Parathyroid adenoma (tissue), 2 donors: ENCODE data around the gene SPRR1B.

Experiments
- H2AFZ ChIP-seq: fragments of 300-600 bp; sonication (generic); one replicate; pipeline ENCODE4 v1.7.0; 2017; ENCODE audit warnings: antibody characterized with exemption, mild to moderate bottlenecking
- H3K27ac ChIP-seq: fragments of 300-600 bp; sonication (generic); one replicate; pipeline ENCODE4 v1.7.0; 2017
- H3K27me3 ChIP-seq: fragments of 300-600 bp; sonication (generic); one replicate; pipeline ENCODE4 v1.7.0; 2017; ENCODE audit warnings: low read length; ENCODE audit not compliant: control insufficient read depth, insufficient read depth
- H3K36me3 ChIP-seq: fragments of 300-600 bp; sonication (generic); one replicate; pipeline ENCODE4 v1.7.0; 2017; ENCODE audit warnings: low read length; ENCODE audit not compliant: control insufficient read depth, insufficient read depth
- H3K4me1 ChIP-seq: fragments of 300-600 bp; sonication (generic); one replicate; pipeline ENCODE4 v1.7.0; 2017; ENCODE audit warnings: control low read depth
- H3K4me2 ChIP-seq: fragments of 300-600 bp; sonication (generic); one replicate; pipeline ENCODE4 v1.7.0; 2017; ENCODE audit warnings: low read length
- H3K4me3 ChIP-seq: fragments of 300-600 bp; sonication (generic); one replicate; pipeline ENCODE4 v1.7.0; 2017; ENCODE audit warnings: low read depth, low read length
- H3K79me2 ChIP-seq: fragments of 300-600 bp; sonication (generic); one replicate; pipeline ENCODE4 v1.7.0; 2017; ENCODE audit warnings: control low read depth
- H3K9ac ChIP-seq: fragments of 300-600 bp; sonication (generic); one replicate; pipeline ENCODE4 v1.7.0; 2017; ENCODE audit warnings: mild to moderate bottlenecking
- H3K9me3 ChIP-seq: fragments of 300-600 bp; sonication (generic); one replicate; pipeline ENCODE4 v1.7.0; 2017; ENCODE audit warnings: low read length; ENCODE audit not compliant: control insufficient read depth
- CTCF ChIP-seq: fragments of 300-600 bp; sonication (generic); IDR thresholded peaks from one replicate; pipeline ENCODE4 v1.7.0; 2017; ENCODE audit warnings: antibody characterized with exemption, mild to moderate bottlenecking
- donor health status: primary hyperparathyroidism.

The SPRR1B gene

DNA sequence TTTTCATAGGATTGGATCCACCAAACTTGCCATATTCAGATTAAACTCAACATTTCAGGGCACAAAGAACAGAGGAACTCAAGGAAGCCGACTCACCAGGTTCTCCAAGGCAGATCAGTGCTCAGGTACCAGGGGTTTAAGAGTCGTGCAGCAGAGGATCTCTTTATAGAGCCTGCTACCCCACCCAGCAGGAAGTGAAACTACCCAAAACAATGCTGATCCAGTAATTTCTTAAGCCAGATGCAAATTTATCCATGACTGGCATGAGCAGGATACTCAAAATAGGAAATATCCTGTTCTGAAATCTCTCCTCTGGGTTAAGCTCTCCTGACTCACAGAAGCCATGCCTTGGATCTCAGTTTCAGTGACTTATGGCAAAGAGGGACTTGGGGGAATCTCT, 26.4 kb downstream of the SPRR1B start, which contains the start of gene SPRR2A:
Gene SPRR2A, minus strand, starts transcription at position 138 of the 400 bp plus-strand sequence. CDS start 777 bp downstream, outside the sequence.
- Histone ChIP-seq H2AFZ (no peak within 1 kb of the TSS), H3K27ac (no peak within 1 kb of the TSS), H3K4me3 (no peak within 1 kb of the TSS), H3K9ac (no peak within 1 kb of the TSS), H3K27me3 (no peaks in the 10 kb centered on the region), H3K4me1 (no peaks in the 10 kb centered on the region), H3K9me3 (no peaks in the 10 kb centered on the region), H3K4me2 (no peak within 1 kb of the TSS), H3K79me2 (no peaks in the 10 kb centered on the region), H3K36me3 (no peaks in the 10 kb centered on the region)
- no peak for TF ChIP-seq CTCF

- Histone ChIP-seq H3K4me1 (no peaks in the 10 kb centered on the region), H2AFZ (no peak overlapping the region), H3K4me3 (no peak overlapping the region), H3K27me3 (no peaks in the 10 kb centered on the region), H3K4me2 (no peak overlapping the region), H3K9me3 (no peaks in the 10 kb centered on the region), H3K9ac (no peak overlapping the region), H3K27ac (no peak overlapping the region), H3K79me2 (no peaks in the 10 kb centered on the region), H3K36me3 (no peaks in the 10 kb centered on the region)
- no peak for TF ChIP-seq CTCF
These were observed 27.2 kb downstream of the SPRR1B start for GRCh38 chr1:153058154-153058553.

- Histone ChIP-seq H2AFZ (no peak overlapping the region), H3K79me2 (no peaks in the 10 kb centered on the region), H3K27me3 (no peaks in the 10 kb centered on the region), H3K4me1 (no peaks in the 10 kb centered on the region), H3K9me3 (no peaks in the 10 kb centered on the region), H3K9ac (no peak overlapping the region), H3K27ac (no peak overlapping the region), H3K36me3 (no peaks in the 10 kb centered on the region), H3K4me3 (no peak overlapping the region), H3K4me2 (no peak overlapping the region)
- TF ChIP-seq CTCF, result no peak
These were observed 28.1 kb downstream of the SPRR1B start for GRCh38 chr1:153058826-153059784.

- Histone ChIP-seq H3K4me1 (no peaks in the 10 kb centered on the region), H3K27ac (no peak overlapping the region), H3K9me3 (no peaks in the 10 kb centered on the region), H2AFZ (no peak overlapping the region), H3K36me3 (no peaks in the 10 kb centered on the region), H3K4me3 (no peak overlapping the region), H3K27me3 (no peaks in the 10 kb centered on the region), H3K79me2 (no peaks in the 10 kb centered on the region), H3K4me2 (no peak overlapping the region), H3K9ac (no peak overlapping the region)
- no peak for TF ChIP-seq CTCF
These were observed 39.2 kb downstream of the SPRR1B start for GRCh38 chr1:153070243-153070642.

DNA sequence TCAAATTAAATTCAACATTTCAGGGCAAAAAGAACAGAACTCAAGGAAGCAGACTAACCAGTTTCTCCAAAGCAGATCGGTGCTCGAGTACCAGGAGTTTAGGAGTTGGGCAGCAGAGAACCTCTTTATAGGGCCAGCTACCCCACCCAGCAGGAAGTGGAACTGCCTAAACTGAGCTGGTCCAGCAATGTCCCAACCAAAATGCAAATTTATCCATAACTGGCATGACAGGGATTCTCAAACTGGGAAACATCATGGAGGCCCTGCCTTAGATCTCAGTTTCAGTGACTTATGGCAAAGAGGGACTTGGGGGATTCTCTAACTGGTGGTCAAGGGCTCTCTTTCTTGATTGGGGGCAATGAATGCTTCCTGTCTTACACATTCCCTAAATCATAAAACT, 40.5 kb downstream of the SPRR1B start, which contains the start of gene SPRR2B:
Gene SPRR2B, minus strand, starts transcription at position 101 of the 400 bp plus-strand sequence. CDS start 772 bp downstream, outside the sequence.
- Histone ChIP-seq H3K4me3 (no peak within 1 kb of the TSS), H3K36me3 (no peaks in the 10 kb centered on the region), H3K9me3 (no peaks in the 10 kb centered on the region), H3K27ac (no peak within 1 kb of the TSS), H3K27me3 (no peaks in the 10 kb centered on the region), H3K9ac (no peak within 1 kb of the TSS), H3K4me1 (no peaks in the 10 kb centered on the region), H2AFZ (no peak within 1 kb of the TSS), H3K79me2 (no peaks in the 10 kb centered on the region), H3K4me2 (no peak within 1 kb of the TSS)
- no peak for TF ChIP-seq CTCF
